GM19238 (cell line): ENCODE results near the gene OVAAL.

Source experiments
- DNase-seq: peaks from one replicate; pipeline ENCODE4 v3.0.0; 2011; ENCODE audit warnings: low spot score; ENCODE audit not compliant: insufficient read length

Gene OVAAL

GRCh38 chr1:180571060-180571831 is 12.5 kb downstream of the OVAAL start:
- DNase-seq, result no peak

GRCh38 chr1:180571832-180572636 is 13.3 kb downstream of the OVAAL start:
- DNase-seq, result no peak

GRCh38 chr1:180572760-180573159 is 14.0 kb downstream of the OVAAL start:
- DNase-seq, result no peak

GRCh38 chr1:180574031-180574713 is 15.4 kb downstream of the OVAAL start:
- no peak for DNase-seq

- no peak for DNase-seq
Measured at GRCh38 chr1:180577361-180577760, 18.6 kb downstream of the OVAAL start.

- no peak for DNase-seq
Measured at GRCh38 chr1:180579961-180580611, 21.3 kb downstream of the OVAAL start.

- DNase-seq, result no peak
Measured at GRCh38 chr1:180581635-180582039, 22.9 kb downstream of the OVAAL start.

- no peak for DNase-seq
Measured at GRCh38 chr1:180584869-180585268, 26.1 kb downstream of the OVAAL start.

GRCh38 chr1:180585994-180586359 is 27.2 kb downstream of the OVAAL start:
- no peak for DNase-seq

GRCh38 chr1:180586671-180587155 is 27.9 kb downstream of the OVAAL start:
- DNase-seq, result no peak

- DNase-seq, result no peak
Measured at GRCh38 chr1:180588121-180588520, 29.4 kb downstream of the OVAAL start.

- no peak for DNase-seq
Measured at GRCh38 chr1:180590889-180591288, 32.1 kb downstream of the OVAAL start.

GRCh38 chr1:180593382-180593781 is 34.6 kb downstream of the OVAAL start:
- no peak for DNase-seq

- DNase-seq, result no peak
Measured at GRCh38 chr1:180594723-180595122, 36.0 kb downstream of the OVAAL start.

- DNase-seq, result no peak
Measured at GRCh38 chr1:180595966-180596365, 37.2 kb downstream of the OVAAL start.

GRCh38 chr1:180597520-180597919 is 38.8 kb downstream of the OVAAL start:
- DNase-seq, result no peak

GRCh38 chr1:180598333-180598974 is 39.7 kb downstream of the OVAAL start:
- no peak for DNase-seq

- DNase-seq, result no peak
Measured at GRCh38 chr1:180600343-180600742, 41.6 kb downstream of the OVAAL start.

GRCh38 chr1:180601512-180601911 is 42.7 kb downstream of the OVAAL start:
- DNase-seq, result no peak

GRCh38 chr1:180603223-180603849 is 44.6 kb downstream of the OVAAL start:
- no peak for DNase-seq

- no peak for DNase-seq
Measured at GRCh38 chr1:180603850-180604226, 45.1 kb downstream of the OVAAL start.
